ENCODE data around the gene MRPL4. TPM values are rescaled to one million over a fixed set of nuclear protein-coding genes. Genes with fewer than 3 reads are reported as not detected.
A peak's percentile ranks its signal among the peaks of the same experiment; 100 is the strongest.

MRPL4 gene
- total and polyA plus RNA-seq, 2 of the 13 experiments (the other 11 are each of a cell fraction or from before 2014, with no cell fraction given) = 40.6 to 42.5 TPM

DNA sequence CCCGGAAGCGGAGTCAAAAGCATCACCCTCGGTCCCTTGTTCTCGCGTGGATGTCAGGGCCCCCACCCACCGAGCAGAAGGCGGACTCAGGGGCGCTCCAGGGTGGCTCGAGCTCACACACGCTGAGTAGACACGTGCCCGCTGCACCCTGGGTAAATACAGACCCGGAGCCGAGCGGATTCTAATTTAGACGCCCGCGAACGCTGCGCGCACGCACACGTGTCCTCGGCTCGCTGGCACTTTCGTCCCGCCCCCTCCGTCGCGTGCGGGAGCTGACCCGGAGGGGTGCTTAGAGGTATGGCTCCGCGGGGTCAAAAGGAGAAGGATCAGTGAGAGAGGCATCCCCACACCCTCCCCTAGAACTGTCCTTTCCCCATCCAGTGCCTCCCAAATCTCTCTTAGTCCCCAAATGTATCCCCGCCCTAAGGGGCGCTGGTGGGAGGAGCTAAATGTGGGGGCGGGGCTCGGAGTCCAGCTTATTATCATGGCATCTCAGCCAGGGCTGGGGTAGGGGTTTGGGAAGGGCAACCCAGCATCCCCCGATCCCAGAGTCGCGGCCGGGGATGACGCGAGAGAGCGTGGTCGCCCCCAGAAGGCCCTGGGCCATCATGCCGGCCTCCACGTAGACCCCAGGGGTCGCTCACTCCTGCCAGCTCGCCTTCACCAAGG, 37.3 kb downstream of the MRPL4 start (continued):
- TF ChIP-seq, protein P1, sequence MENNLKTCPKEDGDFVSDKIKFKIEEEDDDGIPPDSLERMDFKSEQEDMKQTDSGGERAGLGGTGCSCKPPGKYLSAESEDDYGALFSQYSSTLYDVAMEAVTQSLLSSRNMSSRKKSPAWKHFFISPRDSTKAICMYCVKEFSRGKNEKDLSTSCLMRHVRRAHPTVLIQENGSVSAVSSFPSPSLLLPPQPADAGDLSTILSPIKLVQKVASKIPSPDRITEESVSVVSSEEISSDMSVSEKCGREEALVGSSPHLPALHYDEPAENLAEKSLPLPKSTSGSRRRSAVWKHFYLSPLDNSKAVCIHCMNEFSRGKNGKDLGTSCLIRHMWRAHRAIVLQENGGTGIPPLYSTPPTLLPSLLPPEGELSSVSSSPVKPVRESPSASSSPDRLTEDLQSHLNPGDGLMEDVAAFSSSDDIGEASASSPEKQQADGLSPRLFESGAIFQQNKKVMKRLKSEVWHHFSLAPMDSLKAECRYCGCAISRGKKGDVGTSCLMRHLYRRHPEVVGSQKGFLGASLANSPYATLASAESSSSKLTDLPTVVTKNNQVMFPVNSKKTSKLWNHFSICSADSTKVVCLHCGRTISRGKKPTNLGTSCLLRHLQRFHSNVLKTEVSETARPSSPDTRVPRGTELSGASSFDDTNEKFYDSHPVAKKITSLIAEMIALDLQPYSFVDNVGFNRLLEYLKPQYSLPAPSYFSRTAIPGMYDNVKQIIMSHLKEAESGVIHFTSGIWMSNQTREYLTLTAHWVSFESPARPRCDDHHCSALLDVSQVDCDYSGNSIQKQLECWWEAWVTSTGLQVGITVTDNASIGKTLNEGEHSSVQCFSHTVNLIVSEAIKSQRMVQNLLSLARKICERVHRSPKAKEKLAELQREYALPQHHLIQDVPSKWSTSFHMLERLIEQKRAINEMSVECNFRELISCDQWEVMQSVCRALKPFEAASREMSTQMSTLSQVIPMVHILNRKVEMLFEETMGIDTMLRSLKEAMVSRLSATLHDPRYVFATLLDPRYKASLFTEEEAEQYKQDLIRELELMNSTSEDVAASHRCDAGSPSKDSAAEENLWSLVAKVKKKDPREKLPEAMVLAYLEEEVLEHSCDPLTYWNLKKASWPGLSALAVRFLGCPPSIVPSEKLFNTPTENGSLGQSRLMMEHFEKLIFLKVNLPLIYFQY (CRISPR knock-in tag; IDR thresholded peaks at IDR 0.05; ENCODE audit: borderline replicate concordance) = no peak
- no peak for TF ChIP-seq ZNF543 (CRISPR knock-in tag; IDR thresholded peaks at IDR 0.05)
- TF ChIP-seq ZNF430 (CRISPR knock-in tag; IDR thresholded peaks at IDR 0.05) = no peak
- TF ChIP-seq ATM (IDR thresholded peaks at IDR 0.05; ENCODE audit: borderline replicate concordance) = no peak
- no peak for TF ChIP-seq CEBPB (IDR thresholded peaks at IDR 0.05; ENCODE audit: borderline replicate concordance, low read depth, low read length)
- no peak for TF ChIP-seq SETDB1 (CRISPR knock-in tag; IDR thresholded peaks at IDR 0.05; ENCODE audit: borderline replicate concordance)
- TF ChIP-seq, protein P2, sequence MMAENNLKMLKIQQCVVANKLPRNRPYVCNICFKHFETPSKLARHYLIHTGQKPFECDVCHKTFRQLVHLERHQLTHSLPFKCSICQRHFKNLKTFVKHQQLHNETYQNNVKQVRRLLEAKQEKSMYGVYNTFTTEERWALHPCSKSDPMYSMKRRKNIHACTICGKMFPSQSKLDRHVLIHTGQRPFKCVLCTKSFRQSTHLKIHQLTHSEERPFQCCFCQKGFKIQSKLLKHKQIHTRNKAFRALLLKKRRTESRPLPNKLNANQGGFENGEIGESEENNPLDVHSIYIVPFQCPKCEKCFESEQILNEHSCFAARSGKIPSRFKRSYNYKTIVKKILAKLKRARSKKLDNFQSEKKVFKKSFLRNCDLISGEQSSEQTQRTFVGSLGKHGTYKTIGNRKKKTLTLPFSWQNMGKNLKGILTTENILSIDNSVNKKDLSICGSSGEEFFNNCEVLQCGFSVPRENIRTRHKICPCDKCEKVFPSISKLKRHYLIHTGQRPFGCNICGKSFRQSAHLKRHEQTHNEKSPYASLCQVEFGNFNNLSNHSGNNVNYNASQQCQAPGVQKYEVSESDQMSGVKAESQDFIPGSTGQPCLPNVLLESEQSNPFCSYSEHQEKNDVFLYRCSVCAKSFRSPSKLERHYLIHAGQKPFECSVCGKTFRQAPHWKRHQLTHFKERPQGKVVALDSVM (CRISPR knock-in tag; IDR thresholded peaks at IDR 0.05) = no peak
- no peak for TF ChIP-seq ZNF720 (CRISPR knock-in tag; IDR thresholded peaks at IDR 0.05)
- TF ChIP-seq, protein P3, sequence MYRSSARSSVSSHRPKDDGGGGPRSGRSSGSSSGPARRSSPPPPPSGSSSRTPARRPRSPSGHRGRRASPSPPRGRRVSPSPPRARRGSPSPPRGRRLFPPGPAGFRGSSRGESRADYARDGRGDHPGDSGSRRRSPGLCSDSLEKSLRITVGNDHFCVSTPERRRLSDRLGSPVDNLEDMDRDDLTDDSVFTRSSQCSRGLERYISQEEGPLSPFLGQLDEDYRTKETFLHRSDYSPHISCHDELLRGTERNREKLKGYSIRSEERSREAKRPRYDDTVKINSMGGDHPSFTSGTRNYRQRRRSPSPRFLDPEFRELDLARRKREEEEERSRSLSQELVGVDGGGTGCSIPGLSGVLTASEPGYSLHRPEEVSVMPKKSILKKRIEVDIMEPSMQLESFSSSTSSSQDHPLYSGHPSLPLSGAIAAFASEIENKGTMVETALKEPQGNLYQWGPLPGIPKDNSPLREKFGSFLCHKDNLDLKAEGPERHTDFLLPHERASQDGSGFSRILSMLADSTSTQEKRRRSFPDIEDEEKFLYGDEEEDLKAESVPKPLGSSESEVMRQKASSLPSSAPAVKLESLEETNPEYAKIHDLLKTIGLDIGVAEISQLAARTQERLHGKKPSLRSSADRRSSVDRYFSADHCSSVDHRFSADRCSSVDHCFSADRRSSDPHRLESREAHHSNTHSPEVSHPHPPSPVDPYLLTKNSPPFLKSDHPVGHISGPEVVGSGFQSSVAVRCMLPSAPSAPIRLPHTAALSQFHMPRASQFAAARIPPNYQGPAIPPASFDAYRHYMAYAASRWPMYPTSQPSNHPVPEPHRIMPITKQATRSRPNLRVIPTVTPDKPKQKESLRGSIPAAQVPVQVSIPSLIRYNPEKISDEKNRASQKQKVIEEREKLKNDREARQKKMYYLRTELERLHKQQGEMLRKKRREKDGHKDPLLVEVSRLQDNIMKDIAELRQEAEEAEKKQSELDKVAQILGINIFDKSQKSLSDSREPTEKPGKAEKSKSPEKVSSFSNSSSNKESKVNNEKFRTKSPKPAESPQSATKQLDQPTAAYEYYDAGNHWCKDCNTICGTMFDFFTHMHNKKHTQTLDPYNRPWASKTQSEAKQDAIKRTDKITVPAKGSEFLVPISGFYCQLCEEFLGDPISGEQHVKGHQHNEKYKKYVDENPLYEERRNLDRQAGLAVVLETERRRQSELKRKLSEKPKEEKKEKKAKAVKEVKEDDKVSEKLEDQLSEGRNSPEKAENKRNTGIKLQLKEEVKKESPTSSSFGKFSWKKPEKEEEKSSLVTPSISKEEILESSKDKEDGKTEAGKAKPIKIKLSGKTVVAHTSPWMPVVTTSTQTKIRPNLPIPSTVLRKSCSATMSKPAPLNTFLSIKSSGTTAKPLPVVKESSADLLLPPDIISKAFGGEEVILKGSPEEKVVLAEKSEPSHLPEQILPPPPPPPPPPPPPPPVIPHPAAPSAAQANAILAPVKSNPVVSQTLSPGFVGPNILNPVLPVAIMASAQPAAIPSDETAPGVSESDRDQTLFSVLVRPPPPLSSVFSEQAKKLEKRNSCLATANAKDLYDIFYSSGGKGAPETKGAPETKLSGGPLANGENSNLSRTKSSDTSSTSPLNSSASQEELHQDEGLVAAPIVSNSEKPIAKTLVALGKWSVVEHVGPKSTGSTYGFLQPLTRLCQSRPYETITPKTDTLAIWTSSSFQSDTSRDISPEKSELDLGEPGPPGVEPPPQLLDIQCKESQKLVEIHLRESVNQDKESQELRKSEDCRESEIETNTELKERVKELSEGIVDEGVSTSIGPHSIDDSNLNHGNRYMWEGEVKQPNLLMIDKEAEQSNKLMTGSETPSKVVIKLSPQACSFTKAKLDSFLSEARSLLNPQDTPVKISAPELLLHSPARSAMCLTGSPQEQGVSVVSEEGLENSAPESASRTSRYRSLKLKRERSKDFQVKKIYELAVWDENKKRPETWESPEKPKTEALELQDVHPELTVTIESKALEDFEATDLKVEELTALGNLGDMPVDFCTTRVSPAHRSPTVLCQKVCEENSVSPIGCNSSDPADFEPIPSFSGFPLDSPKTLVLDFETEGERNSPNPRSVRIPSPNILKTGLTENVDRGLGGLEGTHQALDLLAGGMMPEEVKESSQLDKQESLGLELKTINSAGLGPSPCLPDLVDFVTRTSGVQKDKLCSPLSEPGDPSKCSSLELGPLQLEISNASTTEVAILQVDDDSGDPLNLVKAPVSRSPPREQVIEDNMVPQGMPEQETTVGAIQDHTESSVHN (CRISPR knock-in tag; IDR thresholded peaks at IDR 0.05) = no peak
- no peak for TF ChIP-seq SRSF9 (IDR thresholded peaks at IDR 0.05; ENCODE audit: borderline replicate concordance, insufficient read depth, low read depth, low read length, poor library complexity, severe bottlenecking)
- TF ChIP-seq ZNF296 (CRISPR knock-in tag; conservative IDR thresholded peaks at IDR 0.05) = no peak
- TF ChIP-seq ZNF143 (CRISPR knock-in tag; IDR thresholded peaks at IDR 0.05) = peak; percentile 39; the same call in 1 of the 2 replicates
- TF ChIP-seq, protein P4, sequence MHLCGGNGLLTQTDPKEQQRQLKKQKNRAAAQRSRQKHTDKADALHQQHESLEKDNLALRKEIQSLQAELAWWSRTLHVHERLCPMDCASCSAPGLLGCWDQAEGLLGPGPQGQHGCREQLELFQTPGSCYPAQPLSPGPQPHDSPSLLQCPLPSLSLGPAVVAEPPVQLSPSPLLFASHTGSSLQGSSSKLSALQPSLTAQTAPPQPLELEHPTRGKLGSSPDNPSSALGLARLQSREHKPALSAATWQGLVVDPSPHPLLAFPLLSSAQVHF (CRISPR knock-in tag; IDR thresholded peaks at IDR 0.05) = no peak
- TF ChIP-seq HMG20A (CRISPR knock-in tag; IDR thresholded peaks at IDR 0.05; ENCODE audit: borderline replicate concordance) = no peak

Data from HepG2 (cell line).